HG03025 (cell line): ENCODE measurements around the gene PPARD.

ENCODE experiments used
- ATAC-seq: cut with Tn5 transposase; IDR thresholded peaks from one replicate; pipeline ENCODE4 v1.9.1; 2021; ENCODE audit warnings: mild to moderate bottlenecking, moderate library complexity; ENCODE audit not compliant: unreplicated experiment, low FRiP score

PPARD gene

DNA sequence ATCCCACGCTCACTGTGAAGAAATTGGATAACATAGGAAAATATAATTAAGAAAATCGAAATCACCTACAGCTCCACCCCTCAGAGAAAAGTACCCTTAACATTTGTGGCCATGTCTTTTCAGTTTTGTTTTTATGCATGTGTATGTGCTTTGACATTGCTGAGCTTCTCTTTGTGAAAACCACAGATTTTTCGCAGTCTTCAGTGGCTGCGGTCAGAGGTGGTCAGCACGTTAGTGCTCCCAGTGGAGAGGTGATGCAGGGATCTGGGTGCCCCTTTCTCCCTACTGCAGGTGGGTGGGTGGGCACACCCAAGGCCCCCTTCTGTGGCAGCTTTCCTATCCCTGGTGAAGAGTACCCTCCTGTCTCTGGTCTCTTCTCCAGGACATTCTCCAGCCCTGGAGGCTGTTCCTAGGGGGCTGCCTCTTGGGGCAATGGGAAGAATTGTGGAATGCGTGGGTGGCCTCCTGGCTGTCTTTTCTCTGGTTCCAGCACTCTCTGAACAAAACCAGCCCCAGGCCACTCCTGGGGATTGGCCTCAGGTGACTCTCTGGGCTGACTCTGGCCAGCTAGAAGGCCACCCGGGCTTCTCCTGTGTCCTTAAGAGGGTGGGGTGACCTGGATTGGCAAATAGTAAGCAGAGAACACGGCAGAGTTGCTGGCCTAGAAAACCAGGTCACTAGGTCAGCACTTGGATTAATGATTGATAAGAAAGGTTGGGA, 59.9 kb downstream of the PPARD start:
- no peak for ATAC-seq

DNA sequence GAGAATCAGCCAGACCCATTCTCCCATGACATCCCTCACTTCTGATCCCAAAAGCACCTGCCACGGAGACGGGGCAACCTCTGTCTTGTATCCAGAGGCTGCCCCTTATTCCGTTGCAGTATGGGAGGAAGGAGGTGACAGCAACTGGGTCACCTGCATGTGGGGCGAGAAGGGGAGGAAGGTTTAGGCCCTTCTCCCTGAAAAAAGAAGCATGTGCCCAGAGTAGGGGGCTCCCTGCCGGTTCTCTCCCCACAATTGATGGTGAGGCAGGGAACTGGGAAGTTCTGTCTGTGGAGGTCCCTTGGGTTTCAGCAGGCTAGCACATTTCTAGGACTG, 60.5 kb downstream of the PPARD start:
- no peak for ATAC-seq

DNA sequence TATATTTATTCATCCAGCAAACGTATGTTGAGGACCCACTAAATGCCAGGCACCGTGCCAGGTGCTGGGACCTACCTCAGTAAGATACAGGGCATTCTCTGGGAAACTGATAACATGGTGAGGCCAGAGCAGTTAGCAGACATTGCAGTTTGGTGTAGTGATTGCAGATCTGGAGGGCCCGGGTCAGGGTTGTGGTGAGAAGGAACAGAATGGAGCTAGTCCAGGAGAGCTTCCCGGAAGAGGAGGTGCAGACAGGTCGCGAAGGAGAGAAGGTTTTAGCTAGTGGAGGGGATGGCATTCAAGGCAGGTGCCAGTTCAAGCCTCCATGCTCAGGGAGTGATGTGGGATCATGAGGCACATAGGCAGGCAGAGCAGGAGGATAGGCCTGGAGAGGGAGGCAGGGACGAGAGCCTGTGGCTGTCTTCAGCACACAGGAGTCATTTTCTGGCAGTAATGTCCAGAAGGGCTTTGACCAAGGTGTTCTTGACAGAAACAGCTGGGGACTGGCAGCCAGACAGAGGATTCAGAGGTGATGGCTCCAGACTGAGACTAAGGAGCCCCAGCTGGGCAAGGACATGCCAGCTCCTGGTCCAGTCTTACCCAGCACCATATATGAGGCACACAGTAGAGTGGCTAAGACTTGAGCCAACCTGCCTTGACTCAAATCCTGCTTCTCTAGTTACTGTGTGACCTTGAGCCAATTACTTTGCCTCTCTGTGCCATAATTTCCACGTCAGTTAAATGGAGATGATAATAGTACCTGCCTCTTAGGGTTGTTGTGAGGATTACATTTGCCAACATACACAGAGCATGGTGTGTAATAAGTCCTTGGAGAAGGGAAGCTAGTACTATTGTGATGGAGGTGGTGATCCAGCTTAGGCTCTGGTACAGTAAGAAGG, 61.4 kb downstream of the PPARD start:
- ATAC-seq: no peak

DNA sequence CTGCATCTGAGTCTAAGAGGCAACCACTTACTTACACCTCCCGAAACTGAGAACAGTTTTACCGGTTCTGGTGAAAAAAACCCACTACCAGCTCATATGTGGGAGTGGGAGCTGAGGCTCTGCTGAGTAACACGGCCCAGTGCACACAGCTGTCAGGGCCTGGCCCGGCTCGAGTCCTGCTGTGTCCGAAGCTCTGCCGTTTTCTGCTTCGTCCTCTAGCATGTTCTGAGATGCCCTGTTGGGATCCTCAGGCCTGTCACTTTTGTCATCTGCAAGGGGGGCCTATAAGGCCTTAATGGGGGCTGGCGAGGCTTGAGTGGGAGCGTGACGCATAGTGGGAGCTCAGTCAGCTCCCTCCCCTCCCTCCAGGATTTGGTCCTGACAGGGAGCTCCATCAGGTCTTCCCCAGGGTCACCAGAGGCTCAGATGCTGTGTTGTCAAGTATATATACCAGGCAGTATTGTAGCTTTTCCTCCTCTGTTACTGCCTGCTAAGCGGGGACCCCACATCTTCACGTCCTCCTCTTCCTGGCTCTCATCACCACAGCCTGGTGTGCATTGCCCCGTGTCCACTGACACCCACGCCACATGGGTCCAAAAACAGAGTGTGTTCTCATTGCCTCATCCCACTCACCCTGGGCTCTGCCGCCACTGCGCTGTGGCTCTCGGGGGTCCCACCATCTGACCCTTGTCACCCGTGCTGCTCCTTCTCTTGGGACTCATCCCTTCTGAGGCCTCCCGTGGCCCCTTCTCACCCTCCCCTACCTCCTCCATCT, 64.5 kb downstream of the PPARD start:
- ATAC-seq: no peak

DNA sequence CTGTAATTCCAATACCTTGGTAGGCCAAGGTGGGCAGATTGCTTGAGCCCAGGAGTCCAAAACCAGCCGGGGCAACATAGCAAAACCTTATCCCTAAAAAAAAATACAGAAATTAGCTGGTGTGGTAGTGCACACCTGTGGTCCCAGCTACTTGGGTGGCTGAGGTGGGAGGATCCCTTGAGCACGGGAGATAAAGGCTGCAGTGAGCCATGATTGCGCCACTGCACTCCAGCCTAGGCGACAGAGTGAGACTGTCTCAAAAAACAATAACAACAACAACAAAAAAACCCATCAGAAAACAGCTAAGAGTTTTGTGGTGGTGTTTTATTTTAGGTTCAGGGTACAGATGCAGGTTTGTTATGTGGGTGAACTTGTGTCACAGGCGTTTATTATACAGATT, 66.9 kb downstream of the PPARD start:
- no peak for ATAC-seq

DNA sequence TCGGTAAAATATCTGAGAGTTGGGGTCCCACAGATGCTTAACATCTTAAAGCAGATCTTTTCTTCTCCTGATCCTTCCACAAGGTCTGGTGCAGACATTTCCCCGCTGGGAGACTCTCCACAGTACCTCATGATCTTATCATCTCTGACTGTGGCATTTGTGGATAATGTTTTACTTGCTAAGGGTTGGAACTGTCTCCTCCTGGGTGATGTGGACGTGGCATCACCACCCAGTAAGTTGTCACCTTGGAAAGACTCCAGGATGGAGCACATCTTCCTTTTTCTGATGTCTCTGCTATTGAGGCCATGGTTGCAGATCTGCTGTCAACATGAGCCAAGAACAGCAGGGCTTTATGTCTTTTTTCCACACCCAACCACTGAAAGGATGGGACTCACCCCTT, 67.8 kb downstream of the PPARD start:
- no peak for ATAC-seq

DNA sequence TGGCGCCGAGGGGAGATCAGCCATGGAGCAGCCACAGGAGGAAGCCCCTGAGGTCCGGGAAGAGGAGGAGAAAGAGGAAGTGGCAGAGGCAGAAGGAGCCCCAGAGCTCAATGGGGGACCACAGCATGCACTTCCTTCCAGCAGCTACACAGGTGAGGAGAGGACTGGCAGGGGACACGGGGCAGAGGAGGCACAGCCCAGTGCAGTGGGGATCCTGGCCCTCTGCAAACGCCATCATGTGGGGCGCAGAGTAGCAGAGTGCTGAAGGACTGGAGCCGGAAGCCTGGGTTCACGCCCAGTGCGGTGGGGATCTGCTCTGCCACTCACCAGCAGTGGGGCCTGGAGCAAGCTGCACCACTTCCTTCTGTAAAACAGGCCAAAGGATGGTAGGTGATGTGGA, 68.7 kb downstream of the PPARD start:
- no peak for ATAC-seq

DNA sequence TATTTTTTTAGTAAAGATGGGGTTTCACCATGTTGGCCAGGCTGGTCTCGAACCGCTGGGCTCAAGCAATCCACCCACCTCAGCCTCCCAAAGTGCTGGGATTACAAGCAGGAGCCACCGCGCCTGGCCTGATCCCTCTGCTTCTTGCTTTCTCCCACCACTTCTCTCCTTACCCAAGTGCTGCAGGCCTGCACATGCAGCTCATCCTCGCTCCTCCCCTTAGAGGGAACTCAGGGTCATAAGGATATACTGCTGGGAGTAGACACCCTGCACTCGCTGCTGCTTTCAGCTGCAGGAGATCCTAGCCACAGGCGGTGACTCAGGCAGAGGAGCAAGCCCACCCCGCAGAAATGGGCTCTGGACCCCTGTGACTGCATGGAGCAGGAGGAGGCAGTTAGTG, 69.7 kb downstream of the PPARD start:
- no peak for ATAC-seq

DNA sequence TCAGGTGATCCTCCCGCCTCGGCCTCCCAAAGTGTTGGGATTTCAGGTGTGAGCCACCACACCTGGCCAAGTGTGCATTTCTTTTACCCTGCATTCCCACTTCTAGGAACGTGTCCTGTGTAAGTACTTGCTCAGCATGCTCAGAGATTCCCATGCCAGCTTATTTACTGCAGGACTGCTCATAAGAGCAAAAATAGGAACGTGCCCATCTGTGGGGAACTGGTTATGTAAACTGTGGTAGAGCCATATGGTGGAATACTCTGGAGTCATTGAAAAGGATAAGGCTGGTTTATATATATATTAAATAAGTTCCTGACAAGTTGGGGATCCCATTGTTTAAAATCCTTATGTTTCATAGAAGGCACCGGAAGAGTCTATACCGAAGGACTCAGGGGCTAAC, 71.6 kb downstream of the PPARD start:
- no peak for ATAC-seq

DNA sequence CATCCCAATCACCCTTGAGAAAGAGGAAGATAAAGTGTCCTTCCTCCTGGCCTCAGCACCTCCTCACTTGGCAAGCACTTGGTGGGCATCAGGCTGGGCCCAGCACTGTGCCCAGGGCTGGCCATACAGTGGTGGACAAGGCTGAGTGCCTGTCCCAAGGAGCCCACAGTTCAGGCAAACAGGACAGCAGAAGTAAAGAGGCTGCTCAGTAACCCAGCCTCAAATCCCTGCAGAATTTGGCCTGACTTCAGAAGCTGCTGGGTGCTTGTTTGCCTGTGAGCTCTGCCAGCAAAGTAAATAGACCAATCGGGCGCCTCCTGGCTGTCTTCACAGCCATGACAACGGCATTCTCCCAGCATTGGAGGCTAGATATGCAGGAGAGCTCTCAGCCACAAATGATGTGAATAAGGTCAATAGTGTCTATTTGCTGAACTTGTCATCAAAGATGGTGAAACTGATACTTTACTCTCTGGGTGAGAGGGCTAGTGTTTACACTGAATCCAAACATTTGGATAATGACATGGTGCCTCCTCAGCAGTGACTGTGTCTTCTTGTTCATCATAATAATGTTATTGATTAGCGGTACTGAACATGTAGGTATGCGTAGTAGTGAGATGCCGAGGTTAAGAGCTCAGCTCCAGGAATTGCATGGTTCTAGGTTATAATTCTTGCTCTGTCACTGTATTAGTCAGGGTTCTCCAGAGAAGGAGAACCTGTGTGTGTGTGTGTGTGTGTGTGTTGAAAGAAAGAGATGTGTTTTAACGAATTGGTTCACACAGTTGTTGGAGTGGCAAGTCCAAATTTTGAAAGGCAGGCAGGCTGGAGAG, 72.9 kb downstream of the PPARD start:
- ATAC-seq: no peak

DNA sequence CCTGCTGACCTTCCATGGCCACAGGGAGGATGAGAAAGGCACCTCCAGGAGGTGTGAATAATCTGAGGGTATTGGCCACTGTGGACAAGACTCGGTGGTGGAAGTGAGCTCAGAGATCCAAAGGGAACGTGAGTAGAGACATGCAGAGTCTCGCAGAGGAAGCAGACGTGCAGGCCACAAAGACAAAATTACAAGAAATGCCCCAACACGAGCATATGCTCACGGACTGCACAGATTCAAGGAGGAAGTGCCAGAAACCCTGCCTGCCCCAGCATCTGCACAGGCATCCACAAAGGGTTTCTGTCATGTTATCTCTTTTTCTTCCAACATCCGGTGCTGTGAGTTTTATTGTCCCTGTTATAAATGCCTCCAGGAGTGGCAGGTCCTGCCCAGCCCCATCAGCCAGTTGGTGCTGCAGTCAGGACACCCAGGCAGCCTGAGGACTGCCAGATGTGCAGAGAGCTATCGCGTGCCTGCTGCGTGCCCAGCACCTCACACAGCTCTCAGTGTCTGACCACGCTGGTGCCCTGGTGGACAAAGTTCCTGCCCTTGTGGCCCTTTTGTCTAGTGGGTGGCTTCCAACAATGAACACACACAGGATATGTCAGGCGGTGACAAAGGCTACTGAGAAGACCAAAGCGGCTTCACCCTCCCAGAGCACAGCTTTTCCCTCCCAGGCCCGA, 75.8 kb downstream of the PPARD start:
- no peak for ATAC-seq

DNA sequence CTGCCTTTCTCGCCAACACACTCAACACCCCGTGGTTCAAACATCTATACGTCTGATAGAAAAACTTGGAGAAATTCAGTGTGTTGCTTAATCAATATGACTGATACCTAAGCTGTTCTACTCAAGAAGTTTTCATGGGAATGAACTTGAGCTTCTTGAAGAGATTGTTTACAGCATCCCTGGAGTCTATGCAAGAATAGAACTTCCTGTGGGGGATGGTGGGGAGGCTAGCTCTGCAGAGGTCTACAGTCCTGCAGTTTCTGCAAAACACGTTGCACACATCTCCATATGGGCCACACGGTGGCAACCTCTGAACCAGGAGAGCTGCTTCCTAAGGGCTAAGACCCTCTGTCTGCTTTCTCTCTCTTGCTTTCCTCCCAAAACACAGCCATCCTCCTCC, 77.1 kb downstream of the PPARD start:
- ATAC-seq: no peak

DNA sequence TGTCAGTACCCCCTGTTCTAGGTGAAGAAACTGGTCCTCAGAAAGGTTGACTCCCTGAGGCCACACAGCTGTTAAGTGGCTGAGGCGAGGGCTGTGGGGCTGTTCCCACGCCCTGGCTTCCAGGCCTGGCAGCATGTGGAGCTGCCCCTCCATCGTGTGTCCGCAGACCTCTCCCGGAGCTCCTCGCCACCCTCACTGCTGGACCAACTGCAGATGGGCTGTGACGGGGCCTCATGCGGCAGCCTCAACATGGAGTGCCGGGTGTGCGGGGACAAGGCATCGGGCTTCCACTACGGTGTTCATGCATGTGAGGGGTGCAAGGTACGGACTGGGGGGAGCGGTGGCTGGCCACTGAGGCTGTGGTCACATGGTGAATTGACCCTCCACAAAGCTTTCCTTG, 77.6 kb downstream of the PPARD start:
- ATAC-seq: no peak

DNA sequence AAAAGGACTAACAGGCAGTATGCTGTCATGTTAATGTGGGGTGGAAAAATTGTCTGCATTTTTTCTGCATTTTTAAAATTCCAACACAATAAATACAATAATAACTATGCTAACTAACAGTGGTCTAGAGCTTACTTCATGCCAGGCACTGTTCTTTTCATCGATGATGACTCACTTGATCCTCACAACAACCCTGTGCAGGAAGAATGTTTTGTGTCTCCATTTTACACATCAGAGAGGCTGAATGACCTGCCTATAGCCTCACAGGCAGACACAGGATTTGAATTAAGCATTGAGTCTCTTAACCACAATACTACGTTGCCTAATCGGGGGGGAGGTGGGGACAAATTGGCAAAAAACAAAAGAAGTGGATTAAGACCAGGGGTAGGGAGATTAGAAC, 82.9 kb downstream of the PPARD start:
- no peak for ATAC-seq

DNA sequence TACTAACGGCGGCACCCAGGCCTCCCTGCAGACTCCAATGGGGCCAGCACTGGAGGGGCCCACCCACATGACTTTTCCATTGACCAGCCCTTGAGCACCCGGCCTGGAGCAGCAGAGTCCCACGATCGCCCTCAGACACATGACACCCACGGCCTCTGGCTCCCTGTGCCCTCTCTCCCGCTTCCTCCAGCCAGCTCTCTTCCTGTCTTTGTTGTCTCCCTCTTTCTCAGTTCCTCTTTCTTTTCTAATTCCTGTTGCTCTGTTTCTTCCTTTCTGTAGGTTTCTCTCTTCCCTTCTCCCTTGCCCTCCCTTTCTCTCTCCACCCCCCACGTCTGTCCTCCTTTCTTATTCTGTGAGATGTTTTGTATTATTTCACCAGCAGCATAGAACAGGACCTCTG, 83.7 kb downstream of the PPARD start:
- no peak for ATAC-seq

DNA sequence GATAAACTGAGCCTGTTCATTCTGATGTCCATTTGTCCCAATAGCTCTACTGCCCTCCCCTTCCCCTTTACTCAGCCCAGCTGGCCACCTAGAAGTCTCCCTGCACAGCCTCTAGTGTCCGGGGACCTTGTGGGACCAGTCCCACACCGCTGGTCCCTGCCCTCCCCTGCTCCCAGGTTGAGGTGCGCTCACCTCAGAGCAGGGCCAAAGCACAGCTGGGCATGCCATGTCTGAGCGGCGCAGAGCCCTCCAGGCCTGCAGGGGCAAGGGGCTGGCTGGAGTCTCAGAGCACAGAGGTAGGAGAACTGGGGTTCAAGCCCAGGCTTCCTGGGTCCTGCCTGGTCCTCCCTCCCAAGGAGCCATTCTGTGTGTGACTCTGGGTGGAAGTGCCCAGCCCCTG, 85.1 kb downstream of the PPARD start:
- ATAC-seq: no peak

DNA sequence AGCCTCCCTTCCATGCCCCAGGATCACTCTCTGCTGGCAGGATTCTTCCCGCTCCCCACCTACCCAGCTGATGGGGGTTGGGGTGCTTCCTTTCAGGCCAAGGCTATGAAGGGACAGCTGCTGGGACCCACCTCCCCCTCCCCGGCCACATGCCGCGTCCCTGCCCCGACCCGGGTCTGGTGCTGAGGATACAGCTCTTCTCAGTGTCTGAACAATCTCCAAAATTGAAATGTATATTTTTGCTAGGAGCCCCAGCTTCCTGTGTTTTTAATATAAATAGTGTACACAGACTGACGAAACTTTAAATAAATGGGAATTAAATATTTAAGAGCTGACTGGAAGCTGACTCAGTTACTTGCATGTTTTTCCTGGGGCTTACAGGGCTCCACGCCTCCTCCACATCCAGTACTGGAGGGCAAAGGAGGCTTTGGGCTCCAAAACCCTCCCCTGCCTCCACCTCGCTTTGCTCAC, 85.5 kb downstream of the PPARD start:
- ATAC-seq: no peak

DNA sequence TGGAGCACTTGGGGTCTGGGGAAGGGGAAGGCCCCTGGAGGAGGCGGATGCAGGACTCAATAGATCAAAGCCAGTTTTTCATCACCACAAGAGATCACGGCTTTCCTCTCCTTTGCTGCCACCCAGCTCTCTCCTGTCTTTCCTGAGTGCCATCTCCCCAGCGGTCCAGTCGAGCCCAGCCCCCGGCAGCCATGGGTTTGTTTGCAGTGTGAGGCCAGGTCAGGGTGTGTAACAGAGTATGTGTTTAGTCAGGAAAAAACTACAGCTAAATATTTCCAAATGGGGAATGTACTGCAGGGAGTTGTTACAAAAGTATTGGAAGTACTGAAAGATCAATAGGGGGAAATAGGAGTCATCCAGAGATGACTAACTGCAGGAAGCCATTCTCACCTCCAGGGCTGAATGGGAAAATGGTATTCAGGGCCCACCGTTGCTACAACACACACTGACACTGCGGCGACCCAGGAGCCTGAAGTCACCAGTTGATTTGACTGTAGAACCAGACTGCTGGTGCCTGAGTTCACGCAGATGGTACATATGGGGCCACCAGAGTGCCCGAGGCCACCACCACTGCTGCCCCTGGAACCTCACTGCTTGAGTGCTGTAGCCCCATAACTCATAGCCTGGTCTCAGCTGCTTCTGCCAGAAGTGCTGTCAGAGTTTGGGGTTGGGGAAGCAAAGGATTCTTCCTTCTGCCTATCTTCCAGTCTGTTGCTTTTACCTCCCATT, 86.2 kb downstream of the PPARD start:
- ATAC-seq: no peak

DNA sequence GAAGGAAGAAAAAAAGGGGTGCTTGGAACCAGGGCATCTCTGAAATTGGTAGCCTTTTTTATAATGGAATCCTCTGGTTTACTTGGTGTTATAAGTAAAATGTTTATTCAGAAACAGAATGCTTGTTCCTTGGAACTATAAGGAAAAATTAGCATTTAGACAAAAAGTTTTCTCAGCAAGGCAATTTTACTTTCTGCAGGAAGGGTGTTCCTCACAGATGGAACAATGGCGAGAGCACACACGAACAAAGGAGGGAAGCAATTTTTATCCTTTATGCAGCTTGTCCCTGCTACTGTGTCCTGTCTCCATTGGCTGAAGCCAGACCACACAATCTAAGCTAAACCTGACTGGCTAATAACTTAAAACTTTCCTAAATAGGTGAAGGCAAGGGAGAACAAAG, 87.1 kb downstream of the PPARD start:
- ATAC-seq: no peak
